Suprapubic skin (tissue), 3 donors: ENCODE results near the gene CEP70.

Experiments used
- POLR2A ChIP-seq, 2 donors: fragments of 450-650 bp; IDR thresholded peaks; one replicate each; pipeline ENCODE4 v1.6.1; 2017; ENCODE audit warnings: antibody characterized with exemption in 2 of 2, mild to moderate bottlenecking in 2 of 2, moderate library complexity in 2 of 2
- TF ChIP-seq, protein P1 (sequence below), 2 donors: fragments of 200-600 bp in 1 of 2; fragments of 450-650 bp in 1 of 2; sonication (generic) in 1 of 2; IDR thresholded peaks; one replicate each; pipeline ENCODE4 v1.5.1; 2016 to 2019; ENCODE audit warnings: antibody characterized with exemption in 2 of 2, mild to moderate bottlenecking in 1 of 2, moderate library complexity in 1 of 2

DNA sequence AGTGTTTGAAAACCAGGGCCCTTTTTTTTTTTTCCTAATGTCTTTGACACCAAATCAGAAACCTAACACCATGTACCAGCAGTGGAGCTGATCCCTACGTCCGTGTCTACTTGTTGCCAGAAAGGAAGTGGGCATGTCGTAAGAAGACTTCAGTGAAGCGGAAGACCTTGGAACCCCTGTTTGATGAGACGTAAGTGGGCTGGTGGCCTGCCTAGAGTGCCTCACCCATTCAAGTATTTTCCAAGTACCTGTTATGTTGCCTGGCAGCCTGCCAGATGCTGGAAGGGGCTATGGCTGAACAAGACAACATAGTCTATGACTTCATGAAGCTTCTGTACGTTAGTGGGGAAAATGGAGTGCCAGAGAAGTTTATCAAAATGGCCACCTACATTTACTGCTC lies 119.9 kb downstream of the CEP70 start:
- TF ChIP-seq, protein P1, sequence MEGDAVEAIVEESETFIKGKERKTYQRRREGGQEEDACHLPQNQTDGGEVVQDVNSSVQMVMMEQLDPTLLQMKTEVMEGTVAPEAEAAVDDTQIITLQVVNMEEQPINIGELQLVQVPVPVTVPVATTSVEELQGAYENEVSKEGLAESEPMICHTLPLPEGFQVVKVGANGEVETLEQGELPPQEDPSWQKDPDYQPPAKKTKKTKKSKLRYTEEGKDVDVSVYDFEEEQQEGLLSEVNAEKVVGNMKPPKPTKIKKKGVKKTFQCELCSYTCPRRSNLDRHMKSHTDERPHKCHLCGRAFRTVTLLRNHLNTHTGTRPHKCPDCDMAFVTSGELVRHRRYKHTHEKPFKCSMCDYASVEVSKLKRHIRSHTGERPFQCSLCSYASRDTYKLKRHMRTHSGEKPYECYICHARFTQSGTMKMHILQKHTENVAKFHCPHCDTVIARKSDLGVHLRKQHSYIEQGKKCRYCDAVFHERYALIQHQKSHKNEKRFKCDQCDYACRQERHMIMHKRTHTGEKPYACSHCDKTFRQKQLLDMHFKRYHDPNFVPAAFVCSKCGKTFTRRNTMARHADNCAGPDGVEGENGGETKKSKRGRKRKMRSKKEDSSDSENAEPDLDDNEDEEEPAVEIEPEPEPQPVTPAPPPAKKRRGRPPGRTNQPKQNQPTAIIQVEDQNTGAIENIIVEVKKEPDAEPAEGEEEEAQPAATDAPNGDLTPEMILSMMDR (IDR thresholded peaks at IDR 0.05): no peak
- TF ChIP-seq POLR2A (IDR thresholded peaks at IDR 0.05): no peak
